Liver (tissue), 9 donors: ENCODE results near the gene GNPNAT1. TPM values are rescaled to one million over a fixed set of nuclear protein-coding genes. Genes with fewer than 3 reads are reported as not detected.

Experiments
- DNase-seq: peaks from one replicate; pipeline ENCODE4 v3.0.0-alpha.2; 2017; ENCODE audit warnings: low spot score
- H3K27ac ChIP-seq, 2 donors: one replicate each; pipeline ENCODE4 v1.7.0; 2013; ENCODE audit warnings: inconsistent platforms in 2 of 2, low read length in 2 of 2, control low read depth in 1 of 2, low read depth in 1 of 2, mild to moderate bottlenecking in 1 of 2
- H3K27me3 ChIP-seq, 4 donors: one replicate each; pipeline versions ENCODE4 v1.6.1 to v1.7.0; 2013; ENCODE audit warnings: low read length in 3 of 4, inconsistent platforms in 1 of 4, mild to moderate bottlenecking in 1 of 4, moderate library complexity in 1 of 4; ENCODE audit not compliant: control insufficient read depth in 4 of 4, insufficient read depth in 4 of 4
- H3K36me3 ChIP-seq, 4 donors: one replicate each; pipeline versions ENCODE4 v1.6.1 to v1.7.0; 2013; ENCODE audit warnings: low read length in 3 of 4, mild to moderate bottlenecking in 3 of 4, low read depth in 1 of 4, moderate library complexity in 1 of 4; ENCODE audit not compliant: control insufficient read depth in 4 of 4, insufficient read depth in 3 of 4
- H3K4me1 ChIP-seq, 4 donors: one replicate each; pipeline versions ENCODE4 v1.6.1 to v1.7.0; 2013; ENCODE audit warnings: low read length in 3 of 4, mild to moderate bottlenecking in 3 of 4, moderate library complexity in 1 of 4; ENCODE audit not compliant: control insufficient read depth in 4 of 4, insufficient read depth in 4 of 4
- H3K4me3 ChIP-seq, 3 donors: one replicate each; pipeline versions ENCODE4 v1.6.1 to v1.7.0; 2013; ENCODE audit warnings: low read length in 3 of 3, control low read depth in 1 of 3, low read depth in 1 of 3, mild to moderate bottlenecking in 1 of 3
- H3K9ac ChIP-seq, 2 donors: one replicate each; pipeline ENCODE4 v1.7.0; 2013; ENCODE audit warnings: low read length in 2 of 2, mild to moderate bottlenecking in 2 of 2, moderate library complexity in 2 of 2, control low read depth in 1 of 2, low read depth in 1 of 2
- H3K9me3 ChIP-seq, 4 donors: one replicate each; pipeline versions ENCODE4 v1.6.1 to v1.7.0; 2013; ENCODE audit warnings: low read length in 3 of 4; ENCODE audit not compliant: control insufficient read depth in 4 of 4
- EGR1 ChIP-seq, 2 donors: IDR thresholded peaks; 2 replicates each; pipeline ENCODE4 v1.6.1; 2016 to 2018; ENCODE audit warnings: antibody characterized with exemption in 2 of 2, low read depth in 2 of 2
- FOXA1 ChIP-seq: IDR thresholded peaks from 2 replicates; pipeline ENCODE4 v1.6.1; 2016; ENCODE audit warnings: antibody characterized with exemption
- FOXA2 ChIP-seq: IDR thresholded peaks from 2 replicates; pipeline ENCODE4 v1.6.1; 2016; ENCODE audit warnings: antibody characterized with exemption
- GABPA ChIP-seq, 2 donors: IDR thresholded peaks in 1 of 2; conservative IDR thresholded peaks in 1 of 2; 2 replicates each; pipeline ENCODE4 v1.6.1; 2016; ENCODE audit warnings: antibody characterized with exemption in 2 of 2, mild to moderate bottlenecking in 1 of 2, moderate library complexity in 1 of 2
- HNF4A ChIP-seq, 2 donors: conservative IDR thresholded peaks; 2 replicates each; pipeline ENCODE4 v1.6.1; 2016; ENCODE audit warnings: antibody characterized with exemption in 2 of 2, mild to moderate bottlenecking in 2 of 2
- JUND ChIP-seq, 2 donors: IDR thresholded peaks; 2 replicates each; pipeline ENCODE4 v1.6.1; 2016; ENCODE audit warnings: antibody characterized with exemption in 2 of 2
- NR2F2 ChIP-seq: IDR thresholded peaks from 2 replicates; pipeline ENCODE4 v1.6.1; 2016; ENCODE audit warnings: antibody characterized with exemption
- RAD21 ChIP-seq, 2 donors: IDR thresholded peaks; 2 replicates each; pipeline ENCODE4 v1.6.1; 2016; ENCODE audit warnings: antibody characterized with exemption in 2 of 2, mild to moderate bottlenecking in 2 of 2
- RXRA ChIP-seq, 2 donors: IDR thresholded peaks; 2 replicates each; pipeline ENCODE4 v1.6.1; 2017 to 2018; ENCODE audit warnings: antibody characterized with exemption in 2 of 2, mild to moderate bottlenecking in 1 of 2
- SP1 ChIP-seq: IDR thresholded peaks from 2 replicates; pipeline ENCODE4 v1.6.1; 2018; ENCODE audit warnings: antibody characterized with exemption, mild to moderate bottlenecking
- TAF1 ChIP-seq: conservative IDR thresholded peaks from 2 replicates; pipeline ENCODE4 v1.6.1; 2016; ENCODE audit warnings: antibody characterized with exemption, mild to moderate bottlenecking
- YY1 ChIP-seq: IDR thresholded peaks from 2 replicates; pipeline ENCODE4 v1.6.1; 2016; ENCODE audit warnings: antibody characterized with exemption, mild to moderate bottlenecking
- WGBS: extraction: QIAGEN DNeasy Blood & Tissue Kit; methylation state at CpG from one replicate; pipeline ENCODE4 v1.1.7; 2013; 5-methylcytosine and 5-hydroxymethylcytosine counted together
- polyA plus RNA-seq, 2 donors: library from polyadenylated mRNA; stranded (reverse) in 1 of 2; unstranded in 1 of 2; fragments of 200-250 nt in 1 of 2; fragments of >200 nt in 1 of 2; fragmentation: Nextera tagmentation in 1 of 2; extraction: Ambion mirVana in 1 of 2; gene quantifications; one replicate each; pipeline versions ENCODE4 v1.2.1 to v1.2.3, GENCODE V29; 2013 to 2015
- total RNA-seq, 2 donors: library from RNA; depleted of rRNA; stranded (reverse); fragments of >200 nt; gene quantifications; one replicate each; pipeline ENCODE4 v1.2.3, GENCODE V29; 2014
- TF ChIP-seq, protein P1 (sequence below): IDR thresholded peaks from 2 replicates; pipeline ENCODE4 v1.6.1; 2016; ENCODE audit warnings: antibody characterized with exemption
- TF ChIP-seq, protein P2 (sequence below): IDR thresholded peaks from 2 replicates; pipeline ENCODE4 v1.6.1; 2016; ENCODE audit warnings: antibody characterized with exemption
- TF ChIP-seq, protein P3 (sequence below): IDR thresholded peaks from 2 replicates; pipeline ENCODE4 v1.6.1; 2016; ENCODE audit warnings: antibody characterized with exemption, mild to moderate bottlenecking
- TF ChIP-seq, protein P4 (sequence below): IDR thresholded peaks from 2 replicates; pipeline ENCODE4 v1.6.1; 2016; ENCODE audit warnings: antibody characterized with exemption
- donor health status: healthy.
- donor health status: healthy.
- donor health status: healthy.
- donor health status: healthy.
- donor health status: healthy.

GNPNAT1 gene
- total and polyA plus RNA-seq, 4 donors, result 24.9 to 50.9 (median 27.2) TPM

DNA sequence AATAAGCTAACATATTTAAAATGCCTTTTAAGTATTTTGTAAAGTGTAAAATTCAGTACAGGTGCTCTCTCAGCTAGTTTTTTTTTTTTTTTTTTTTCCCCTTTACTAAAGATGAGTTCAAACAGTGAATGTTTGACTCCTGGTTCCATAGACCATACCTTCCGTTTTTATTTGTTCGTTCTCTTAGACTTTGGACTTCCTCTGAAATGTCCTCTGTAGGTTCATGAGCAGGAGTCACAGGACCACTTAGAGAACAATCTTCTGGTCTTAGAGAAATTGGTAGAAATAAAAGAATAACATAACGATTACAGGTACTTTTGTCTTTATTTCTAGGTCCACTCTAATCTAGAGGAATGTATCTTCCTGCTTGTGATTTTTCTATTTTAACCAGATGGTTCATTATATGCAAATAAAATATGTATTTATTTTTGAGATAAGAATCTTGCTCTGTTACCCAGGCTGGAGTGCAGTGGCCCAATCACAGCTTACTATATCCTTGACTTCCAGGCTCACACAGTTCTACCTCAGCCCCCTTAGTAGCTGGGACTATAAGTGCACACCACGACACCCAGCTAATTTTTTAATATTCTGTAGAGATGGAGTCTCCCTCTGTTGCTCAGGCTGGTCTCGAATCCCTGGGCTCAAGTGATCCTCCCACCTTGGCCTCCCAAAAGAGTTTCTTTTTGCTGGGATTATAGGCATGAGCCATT lies 35.6 kb downstream of the GNPNAT1 start (continued):
- TF ChIP-seq SP1 (peak; percentile 49), HNF4A (conservative IDR thresholded peaks at IDR 0.05) (peak; percentile 78 to 96)

DNA sequence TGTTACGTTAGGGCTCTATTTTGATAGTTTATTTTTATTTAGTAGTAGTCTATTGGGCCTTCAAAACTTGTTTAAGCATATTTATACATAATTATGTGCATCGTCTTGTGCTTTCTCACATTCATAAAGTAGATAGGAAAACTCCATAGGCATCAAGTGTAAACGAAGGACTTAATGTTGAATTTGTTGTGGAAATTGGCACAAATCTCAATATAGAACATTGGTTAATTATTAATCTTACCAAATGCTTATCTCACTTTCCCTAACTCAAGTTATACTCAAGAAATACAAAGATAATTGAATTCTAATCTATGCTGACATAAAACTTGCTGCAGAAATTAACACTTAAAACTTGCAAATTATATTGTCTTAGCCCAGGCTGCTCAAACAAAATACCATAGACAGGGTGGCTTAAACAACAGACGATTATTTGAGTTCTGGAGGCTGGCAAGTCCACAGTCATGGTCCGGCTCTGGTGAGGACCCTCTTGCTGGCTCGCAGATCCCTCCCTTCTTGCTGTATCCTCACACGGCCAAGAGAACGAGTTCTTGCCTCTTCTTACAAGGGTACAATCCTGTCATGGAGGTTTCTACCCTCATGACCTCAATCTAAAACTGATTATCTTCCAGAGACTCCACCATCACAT lies 42.6 kb downstream of the GNPNAT1 start:
- Histone ChIP-seq H3K27me3 (no peaks in the 10 kb centered on the region), H3K4me1 (peaks cover 0 to 11% (median 4%) of the 10 kb centered on the region in 4 donors), H3K9me3 (no peaks in the 10 kb centered on the region), H3K4me3 (no peak overlapping the region), H3K9ac (no peak overlapping the region), H3K36me3 (peaks cover 0 to 32% (median 12%) of the 10 kb centered on the region in 4 donors), H3K27ac (no peak overlapping the region)
- no peak for DNase-seq
- TF ChIP-seq GABPA (IDR thresholded peaks at IDR 0.05 in 1 of 2, conservative IDR thresholded peaks at IDR 0.05 in 1 of 2), result no peak
- TF ChIP-seq JUND (IDR thresholded peaks at IDR 0.05), result no peak
- no peak for TF ChIP-seq RXRA (IDR thresholded peaks at IDR 0.05)
- no peak for TF ChIP-seq SP1
- no peak for TF ChIP-seq FOXA1
- no peak for TF ChIP-seq FOXA2
- TF ChIP-seq HNF4A (conservative IDR thresholded peaks at IDR 0.05), result no peak
- no peak for TF ChIP-seq NR2F2
- no peak for TF ChIP-seq EGR1 (IDR thresholded peaks at IDR 0.05; ENCODE audit: low read depth in 2 of 2)
- TF ChIP-seq RAD21 (IDR thresholded peaks at IDR 0.05), result no peak
- TF ChIP-seq, protein P1, sequence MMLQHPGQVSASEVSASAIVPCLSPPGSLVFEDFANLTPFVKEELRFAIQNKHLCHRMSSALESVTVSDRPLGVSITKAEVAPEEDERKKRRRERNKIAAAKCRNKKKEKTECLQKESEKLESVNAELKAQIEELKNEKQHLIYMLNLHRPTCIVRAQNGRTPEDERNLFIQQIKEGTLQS, result no peak
- TF ChIP-seq, protein P2, sequence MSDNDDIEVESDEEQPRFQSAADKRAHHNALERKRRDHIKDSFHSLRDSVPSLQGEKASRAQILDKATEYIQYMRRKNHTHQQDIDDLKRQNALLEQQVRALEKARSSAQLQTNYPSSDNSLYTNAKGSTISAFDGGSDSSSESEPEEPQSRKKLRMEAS, result no peak
- no peak for TF ChIP-seq YY1
- no peak for TF ChIP-seq TAF1
- TF ChIP-seq, protein P3, sequence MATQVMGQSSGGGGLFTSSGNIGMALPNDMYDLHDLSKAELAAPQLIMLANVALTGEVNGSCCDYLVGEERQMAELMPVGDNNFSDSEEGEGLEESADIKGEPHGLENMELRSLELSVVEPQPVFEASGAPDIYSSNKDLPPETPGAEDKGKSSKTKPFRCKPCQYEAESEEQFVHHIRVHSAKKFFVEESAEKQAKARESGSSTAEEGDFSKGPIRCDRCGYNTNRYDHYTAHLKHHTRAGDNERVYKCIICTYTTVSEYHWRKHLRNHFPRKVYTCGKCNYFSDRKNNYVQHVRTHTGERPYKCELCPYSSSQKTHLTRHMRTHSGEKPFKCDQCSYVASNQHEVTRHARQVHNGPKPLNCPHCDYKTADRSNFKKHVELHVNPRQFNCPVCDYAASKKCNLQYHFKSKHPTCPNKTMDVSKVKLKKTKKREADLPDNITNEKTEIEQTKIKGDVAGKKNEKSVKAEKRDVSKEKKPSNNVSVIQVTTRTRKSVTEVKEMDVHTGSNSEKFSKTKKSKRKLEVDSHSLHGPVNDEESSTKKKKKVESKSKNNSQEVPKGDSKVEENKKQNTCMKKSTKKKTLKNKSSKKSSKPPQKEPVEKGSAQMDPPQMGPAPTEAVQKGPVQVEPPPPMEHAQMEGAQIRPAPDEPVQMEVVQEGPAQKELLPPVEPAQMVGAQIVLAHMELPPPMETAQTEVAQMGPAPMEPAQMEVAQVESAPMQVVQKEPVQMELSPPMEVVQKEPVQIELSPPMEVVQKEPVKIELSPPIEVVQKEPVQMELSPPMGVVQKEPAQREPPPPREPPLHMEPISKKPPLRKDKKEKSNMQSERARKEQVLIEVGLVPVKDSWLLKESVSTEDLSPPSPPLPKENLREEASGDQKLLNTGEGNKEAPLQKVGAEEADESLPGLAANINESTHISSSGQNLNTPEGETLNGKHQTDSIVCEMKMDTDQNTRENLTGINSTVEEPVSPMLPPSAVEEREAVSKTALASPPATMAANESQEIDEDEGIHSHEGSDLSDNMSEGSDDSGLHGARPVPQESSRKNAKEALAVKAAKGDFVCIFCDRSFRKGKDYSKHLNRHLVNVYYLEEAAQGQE, result no peak
- TF ChIP-seq, protein P4, sequence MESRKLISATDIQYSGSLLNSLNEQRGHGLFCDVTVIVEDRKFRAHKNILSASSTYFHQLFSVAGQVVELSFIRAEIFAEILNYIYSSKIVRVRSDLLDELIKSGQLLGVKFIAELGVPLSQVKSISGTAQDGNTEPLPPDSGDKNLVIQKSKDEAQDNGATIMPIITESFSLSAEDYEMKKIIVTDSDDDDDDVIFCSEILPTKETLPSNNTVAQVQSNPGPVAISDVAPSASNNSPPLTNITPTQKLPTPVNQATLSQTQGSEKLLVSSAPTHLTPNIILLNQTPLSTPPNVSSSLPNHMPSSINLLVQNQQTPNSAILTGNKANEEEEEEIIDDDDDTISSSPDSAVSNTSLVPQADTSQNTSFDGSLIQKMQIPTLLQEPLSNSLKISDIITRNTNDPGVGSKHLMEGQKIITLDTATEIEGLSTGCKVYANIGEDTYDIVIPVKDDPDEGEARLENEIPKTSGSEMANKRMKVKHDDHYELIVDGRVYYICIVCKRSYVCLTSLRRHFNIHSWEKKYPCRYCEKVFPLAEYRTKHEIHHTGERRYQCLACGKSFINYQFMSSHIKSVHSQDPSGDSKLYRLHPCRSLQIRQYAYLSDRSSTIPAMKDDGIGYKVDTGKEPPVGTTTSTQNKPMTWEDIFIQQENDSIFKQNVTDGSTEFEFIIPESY, result no peak
- 76% methylated on average over 8 of the region's 8 CpGs for WGBS
